HepG2 (cell line): Measurements from ENCODE around the gene AKAP14. TPM values are rescaled to one million over a fixed set of nuclear protein-coding genes. Genes with fewer than 3 reads are reported as not detected.
A peak's percentile ranks its signal among the peaks of the same experiment; 100 is the strongest.

Experiments
- CEBPB ChIP-seq: IDR thresholded peaks from 2 replicates; pipeline ENCODE4 v1.6.1; 2011; ENCODE audit warnings: low read depth, low read length, improper control_type of control experiment, borderline replicate concordance
- DR1 ChIP-seq: sonication (generic); formaldehyde crosslinking; IDR thresholded peaks from 2 replicates; pipeline ENCODE4 v1.8.0; 2021; ENCODE audit warnings: mild to moderate bottlenecking, missing genetic modification reagents, inconsistent platforms
- HMG20A ChIP-seq: IDR thresholded peaks from 2 replicates; pipeline ENCODE4 v1.6.1; 2016; ENCODE audit warnings: borderline replicate concordance
- JARID2 ChIP-seq: sonication (generic); formaldehyde crosslinking; IDR thresholded peaks from 2 replicates; pipeline ENCODE4 v1.8.1; 2023; ENCODE audit warnings: missing genetic modification reagents, inconsistent platforms; ENCODE audit not compliant: insufficient replicate concordance
- MAF1 ChIP-seq: sonication (generic); formaldehyde crosslinking; IDR thresholded peaks from 2 replicates; pipeline ENCODE4 v1.5.0; 2020; ENCODE audit warnings: missing genetic modification reagents, borderline replicate concordance
- NFKBIZ ChIP-seq: IDR thresholded peaks from 2 replicates; pipeline ENCODE4 v1.6.1; 2018; ENCODE audit warnings: missing genetic modification reagents, missing compliant biosample characterization
- TBX2 ChIP-seq: sonication (generic); formaldehyde crosslinking; IDR thresholded peaks from 2 replicates; pipeline ENCODE4 v1.5.0; 2020; ENCODE audit warnings: missing genetic modification reagents, mild to moderate bottlenecking, borderline replicate concordance
- ZBTB42 ChIP-seq: sonication (generic); formaldehyde crosslinking; IDR thresholded peaks from 2 replicates; pipeline ENCODE4 v1.5.0; 2020; ENCODE audit warnings: mild to moderate bottlenecking, missing genetic modification reagents
- ZNF382 ChIP-seq: sonication (generic); formaldehyde crosslinking; IDR thresholded peaks from 2 replicates; pipeline ENCODE4 v1.5.0; 2020; ENCODE audit warnings: missing genetic modification reagents, mild to moderate bottlenecking, borderline replicate concordance
- ZNF44 ChIP-seq: sonication (generic); formaldehyde crosslinking; IDR thresholded peaks from 2 replicates; pipeline ENCODE4 v1.5.1; 2020; ENCODE audit warnings: mild to moderate bottlenecking, missing genetic modification reagents
- ZNF451 ChIP-seq: sonication (generic); formaldehyde crosslinking; IDR thresholded peaks from 2 replicates; pipeline ENCODE4 v1.5.0; 2020; ENCODE audit warnings: mild to moderate bottlenecking, missing genetic modification reagents
- ZNF569 ChIP-seq: sonication (generic); formaldehyde crosslinking; IDR thresholded peaks from 2 replicates; pipeline ENCODE4 v1.5.0; 2020; ENCODE audit warnings: mild to moderate bottlenecking, missing genetic modification reagents, moderate library complexity, borderline replicate concordance
- ZNF616 ChIP-seq: sonication (generic); formaldehyde crosslinking; IDR thresholded peaks from 2 replicates; pipeline ENCODE4 v1.5.0; 2020; ENCODE audit warnings: low read depth, mild to moderate bottlenecking, missing genetic modification reagents
- polyA plus RNA-seq, 8 experiments: library from polyadenylated mRNA; depleted of rRNA in 3 of 8; stranded (reverse) in 7 of 8; unstranded in 1 of 8; fragments of >200 nt; fragmentation: Illumina TruSeq in 4 of 8; extraction: Trizol in 4 of 8; gene quantifications; 2 replicates each; pipeline versions ENCODE4 v1.2.1 to v1.2.3, GENCODE V29; 2011 to 2016; ENCODE audit warnings: low read depth in 4 of 8, missing spikeins in 1 of 8, mixed read lengths in 1 of 8; ENCODE audit not compliant: insufficient read depth in 1 of 8
- total RNA-seq, 5 experiments: library from RNA; depleted of rRNA; stranded (reverse); fragments of >200 nt; fragmentation: Illumina TruSeq; extraction: Trizol; gene quantifications; 2 replicates each; pipeline ENCODE4 v1.2.3, GENCODE V29; 2016; ENCODE audit warnings: low read depth in 1 of 5
- TF ChIP-seq, protein P1 (sequence below): sonication (generic); formaldehyde crosslinking; IDR thresholded peaks from 2 replicates; pipeline ENCODE4 v1.4.0; 2020; ENCODE audit warnings: missing genetic modification reagents, borderline replicate concordance
- TF ChIP-seq, protein P2 (sequence below): sonication (generic); formaldehyde crosslinking; IDR thresholded peaks from 2 replicates; pipeline ENCODE4 v1.8.0; 2023; ENCODE audit warnings: mild to moderate bottlenecking, missing genetic modification reagents
- TF ChIP-seq, protein P3 (sequence below): sonication (generic); formaldehyde crosslinking; IDR thresholded peaks from 2 replicates; pipeline ENCODE4 v1.4.0; 2020; ENCODE audit warnings: missing genetic modification reagents
- TF ChIP-seq, protein P4 (sequence below): sonication (generic); formaldehyde crosslinking; IDR thresholded peaks from 2 replicates; pipeline ENCODE4 v1.8.0; 2022; ENCODE audit warnings: missing genetic modification reagents, low read depth, mild to moderate bottlenecking, borderline replicate concordance
- TF ChIP-seq, protein P5 (sequence below): sonication (generic); formaldehyde crosslinking; IDR thresholded peaks from 2 replicates; pipeline ENCODE4 v1.4.0; 2020; ENCODE audit warnings: mild to moderate bottlenecking, low read depth, missing genetic modification reagents
- TF ChIP-seq, protein P6 (sequence below): sonication (generic); formaldehyde crosslinking; IDR thresholded peaks from 2 replicates; pipeline ENCODE4 v1.4.0; 2020; ENCODE audit warnings: missing genetic modification reagents

AKAP14 gene
- total and polyA plus RNA-seq, 2 of the 13 experiments (the other 11 are each of a cell fraction or from before 2014, with no cell fraction given), result 0.20 to 1.7 TPM

DNA sequence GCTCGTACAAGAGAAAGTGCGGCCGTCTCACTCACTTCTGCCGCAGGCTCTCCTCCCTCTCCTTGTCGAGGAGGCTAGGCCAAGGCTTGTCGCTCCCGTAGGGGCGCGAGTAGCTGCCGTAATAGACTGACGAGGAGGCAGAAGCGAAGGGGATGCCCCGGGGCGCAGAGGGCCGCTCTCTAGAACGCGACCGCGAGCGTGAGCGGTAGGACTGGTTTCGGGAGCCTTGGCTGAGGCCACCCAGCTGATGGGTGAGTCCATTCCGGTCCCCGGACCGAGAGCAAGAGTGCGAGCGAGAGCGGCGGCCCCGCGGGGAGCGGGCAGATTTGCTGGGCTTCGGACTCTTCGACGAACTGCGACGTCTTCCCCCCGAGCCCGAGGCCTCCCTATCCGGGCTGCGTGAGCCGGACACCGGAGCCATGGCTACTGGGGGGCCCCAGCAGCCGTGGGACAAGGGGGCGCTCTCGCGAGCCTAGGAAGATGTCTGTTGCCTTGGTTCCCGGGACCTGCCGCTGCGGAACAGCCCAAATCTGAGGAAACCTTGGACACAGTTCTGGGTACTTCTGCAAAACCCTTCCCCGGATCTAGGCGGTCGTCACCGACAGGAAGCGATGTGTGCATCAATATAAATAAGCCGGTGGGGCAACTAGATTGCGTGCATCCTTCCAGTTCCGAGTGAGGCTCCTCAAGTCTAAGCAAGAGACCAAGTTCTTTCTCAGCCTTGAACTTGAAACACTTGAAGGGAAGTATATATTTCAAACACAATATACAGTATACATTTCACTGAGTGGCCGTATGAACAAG is 47.7 kb downstream of the AKAP14 start, which contains the start of gene NKAP (continued):
- TF ChIP-seq, protein P1, sequence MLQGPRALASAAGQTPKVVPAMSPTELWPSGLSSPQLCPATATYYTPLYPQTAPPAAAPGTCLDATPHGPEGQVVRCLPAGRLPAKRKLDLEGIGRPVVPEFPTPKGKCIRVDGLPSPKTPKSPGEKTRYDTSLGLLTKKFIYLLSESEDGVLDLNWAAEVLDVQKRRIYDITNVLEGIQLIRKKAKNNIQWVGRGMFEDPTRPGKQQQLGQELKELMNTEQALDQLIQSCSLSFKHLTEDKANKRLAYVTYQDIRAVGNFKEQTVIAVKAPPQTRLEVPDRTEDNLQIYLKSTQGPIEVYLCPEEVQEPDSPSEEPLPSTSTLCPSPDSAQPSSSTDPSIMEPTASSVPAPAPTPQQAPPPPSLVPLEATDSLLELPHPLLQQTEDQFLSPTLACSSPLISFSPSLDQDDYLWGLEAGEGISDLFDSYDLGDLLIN (CRISPR knock-in tag), result no peak
- TF ChIP-seq MAF1 (CRISPR knock-in tag) (no peak), NFKBIZ (0 out of 2 replicates have a peak, but pooled peaks have one; percentile 48), ZNF382 (CRISPR knock-in tag) (no peak), ZNF451 (no peak), TBX2 (CRISPR knock-in tag) (peak; percentile 33; the same call in 1 of the 2 replicates), DR1 (CRISPR knock-in tag) (0 out of 2 replicates have a peak, but pooled peaks have one; percentile 19), ZNF569 (no peak), ZNF616 (no peak), CEBPB (no peak), ZBTB42 (CRISPR knock-in tag) (no peak), JARID2 (no peak), ZNF44 (CRISPR knock-in tag) (no peak), HMG20A (CRISPR knock-in tag) (no peak; the same call in 1 of the 2 replicates)
- TF ChIP-seq, protein P2, sequence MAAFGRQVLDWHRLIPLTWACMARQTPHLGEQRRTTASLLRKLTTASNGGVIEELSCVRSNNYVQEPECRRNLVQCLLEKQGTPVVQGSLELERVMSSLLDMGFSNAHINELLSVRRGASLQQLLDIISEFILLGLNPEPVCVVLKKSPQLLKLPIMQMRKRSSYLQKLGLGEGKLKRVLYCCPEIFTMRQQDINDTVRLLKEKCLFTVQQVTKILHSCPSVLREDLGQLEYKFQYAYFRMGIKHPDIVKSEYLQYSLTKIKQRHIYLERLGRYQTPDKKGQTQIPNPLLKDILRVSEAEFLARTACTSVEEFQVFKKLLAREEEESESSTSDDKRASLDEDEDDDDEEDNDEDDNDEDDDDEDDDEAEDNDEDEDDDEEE (CRISPR knock-in tag), result no peak
- TF ChIP-seq, protein P3, sequence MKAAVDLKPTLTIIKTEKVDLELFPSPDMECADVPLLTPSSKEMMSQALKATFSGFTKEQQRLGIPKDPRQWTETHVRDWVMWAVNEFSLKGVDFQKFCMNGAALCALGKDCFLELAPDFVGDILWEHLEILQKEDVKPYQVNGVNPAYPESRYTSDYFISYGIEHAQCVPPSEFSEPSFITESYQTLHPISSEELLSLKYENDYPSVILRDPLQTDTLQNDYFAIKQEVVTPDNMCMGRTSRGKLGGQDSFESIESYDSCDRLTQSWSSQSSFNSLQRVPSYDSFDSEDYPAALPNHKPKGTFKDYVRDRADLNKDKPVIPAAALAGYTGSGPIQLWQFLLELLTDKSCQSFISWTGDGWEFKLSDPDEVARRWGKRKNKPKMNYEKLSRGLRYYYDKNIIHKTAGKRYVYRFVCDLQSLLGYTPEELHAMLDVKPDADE, result no peak
- TF ChIP-seq, protein P4, sequence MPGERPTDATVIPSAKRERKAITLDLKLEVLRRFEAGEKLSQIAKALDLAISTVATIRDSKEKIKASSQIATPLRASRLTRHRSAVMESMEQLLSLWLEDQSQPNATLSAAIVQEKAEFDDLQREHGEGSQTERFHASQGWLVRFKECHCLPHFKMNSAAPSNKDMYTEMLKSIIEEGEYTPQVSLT, result no peak
- TF ChIP-seq, protein P5, sequence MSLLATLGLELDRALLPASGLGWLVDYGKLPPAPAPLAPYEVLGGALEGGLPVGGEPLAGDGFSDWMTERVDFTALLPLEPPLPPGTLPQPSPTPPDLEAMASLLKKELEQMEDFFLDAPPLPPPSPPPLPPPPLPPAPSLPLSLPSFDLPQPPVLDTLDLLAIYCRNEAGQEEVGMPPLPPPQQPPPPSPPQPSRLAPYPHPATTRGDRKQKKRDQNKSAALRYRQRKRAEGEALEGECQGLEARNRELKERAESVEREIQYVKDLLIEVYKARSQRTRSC (CRISPR knock-in tag), result no peak
- TF ChIP-seq, protein P6, sequence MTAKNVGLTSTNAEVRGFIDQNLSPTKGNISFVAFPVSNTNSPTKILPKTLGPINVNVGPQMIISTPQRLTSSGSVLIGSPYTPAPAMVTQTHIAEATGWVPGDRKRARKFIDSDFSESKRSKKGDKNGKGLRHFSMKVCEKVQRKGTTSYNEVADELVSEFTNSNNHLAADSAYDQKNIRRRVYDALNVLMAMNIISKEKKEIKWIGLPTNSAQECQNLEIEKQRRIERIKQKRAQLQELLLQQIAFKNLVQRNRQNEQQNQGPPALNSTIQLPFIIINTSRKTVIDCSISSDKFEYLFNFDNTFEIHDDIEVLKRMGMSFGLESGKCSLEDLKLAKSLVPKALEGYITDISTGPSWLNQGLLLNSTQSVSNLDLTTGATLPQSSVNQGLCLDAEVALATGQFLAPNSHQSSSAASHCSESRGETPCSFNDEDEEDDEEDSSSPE (CRISPR knock-in tag), result 0 out of 2 replicates have a peak, but pooled peaks have one; percentile 21
